Bronchial epithelial cell (primary cell): Measurements from ENCODE around the gene LHPP. TPM values are rescaled to one million over a fixed set of nuclear protein-coding genes. Genes with fewer than 3 reads are reported as not detected.

ENCODE experiments used
- DNase-seq: peaks from one replicate; pipeline ENCODE4 v3.0.0-alpha.2; 2010; ENCODE audit warnings: low read depth
- FAIRE-seq: peaks from 2 replicates; lab custom pipeline; 2011; peaks lifted over from hg19 to GRCh38; lab: Jason Lieb, UNC
- H3K27me3 ChIP-seq: 2 replicates; pipeline ENCODE4 v1.5.1; 2011; ENCODE audit warnings: low read length; ENCODE audit not compliant: control insufficient read depth, insufficient read depth
- H3K36me3 ChIP-seq: 2 replicates; pipeline ENCODE4 v1.5.1; 2011; ENCODE audit warnings: low read length; ENCODE audit not compliant: control insufficient read depth, insufficient read depth
- H3K4me3 ChIP-seq: 2 replicates; pipeline ENCODE4 v1.5.1; 2011; ENCODE audit warnings: mild to moderate bottlenecking, low read depth, low read length, control low read depth
- CTCF ChIP-seq: IDR thresholded peaks from 2 replicates; pipeline ENCODE4 v1.5.1; 2011; ENCODE audit warnings: mild to moderate bottlenecking, moderate library complexity, low read length, control low read depth, inconsistent platforms; ENCODE audit not compliant: insufficient read depth, severe bottlenecking
- total RNA-seq: library from RNA; depleted of rRNA; stranded (reverse); fragments of >200 nt; gene quantifications from 2 replicates; pipeline ENCODE4 v1.2.1, GENCODE V29; 2014

Gene LHPP
- total RNA-seq, 1 donor from 2014 or later = 14.0 TPM

DNA sequence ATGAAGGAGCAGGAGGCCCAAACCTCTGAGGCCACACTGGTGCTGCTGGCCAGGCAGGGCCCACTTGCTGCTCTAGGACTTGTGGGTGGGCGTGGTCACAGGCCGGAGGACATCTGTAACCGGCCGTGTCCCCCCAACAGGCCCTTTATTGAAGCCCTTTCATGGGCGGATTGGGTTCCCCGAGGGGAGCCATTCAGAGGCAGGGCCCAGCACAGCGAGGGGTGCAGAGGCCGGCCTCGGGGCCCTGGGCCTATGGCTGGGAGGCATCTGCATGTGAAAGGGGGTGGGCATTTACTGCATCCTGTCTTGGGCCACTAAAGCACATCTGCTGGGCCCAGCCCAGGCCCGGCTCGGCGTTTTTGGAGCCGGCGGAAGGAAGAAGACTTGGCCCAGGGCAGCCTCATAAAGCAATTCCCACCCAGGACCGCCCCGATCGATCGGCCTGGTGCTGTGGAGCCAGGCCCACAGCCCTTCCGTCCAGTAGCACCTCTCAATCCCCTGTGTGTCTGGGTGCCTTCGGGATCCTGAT is 8.4 kb downstream of the LHPP start:
- Histone ChIP-seq H3K27me3 (no peaks in the 10 kb centered on the region), H3K36me3 (no peaks in the 10 kb centered on the region), H3K4me3 (no peak overlapping the region)
- DNase-seq (no peak), FAIRE-seq (no peak)
- TF ChIP-seq CTCF = no peak

DNA sequence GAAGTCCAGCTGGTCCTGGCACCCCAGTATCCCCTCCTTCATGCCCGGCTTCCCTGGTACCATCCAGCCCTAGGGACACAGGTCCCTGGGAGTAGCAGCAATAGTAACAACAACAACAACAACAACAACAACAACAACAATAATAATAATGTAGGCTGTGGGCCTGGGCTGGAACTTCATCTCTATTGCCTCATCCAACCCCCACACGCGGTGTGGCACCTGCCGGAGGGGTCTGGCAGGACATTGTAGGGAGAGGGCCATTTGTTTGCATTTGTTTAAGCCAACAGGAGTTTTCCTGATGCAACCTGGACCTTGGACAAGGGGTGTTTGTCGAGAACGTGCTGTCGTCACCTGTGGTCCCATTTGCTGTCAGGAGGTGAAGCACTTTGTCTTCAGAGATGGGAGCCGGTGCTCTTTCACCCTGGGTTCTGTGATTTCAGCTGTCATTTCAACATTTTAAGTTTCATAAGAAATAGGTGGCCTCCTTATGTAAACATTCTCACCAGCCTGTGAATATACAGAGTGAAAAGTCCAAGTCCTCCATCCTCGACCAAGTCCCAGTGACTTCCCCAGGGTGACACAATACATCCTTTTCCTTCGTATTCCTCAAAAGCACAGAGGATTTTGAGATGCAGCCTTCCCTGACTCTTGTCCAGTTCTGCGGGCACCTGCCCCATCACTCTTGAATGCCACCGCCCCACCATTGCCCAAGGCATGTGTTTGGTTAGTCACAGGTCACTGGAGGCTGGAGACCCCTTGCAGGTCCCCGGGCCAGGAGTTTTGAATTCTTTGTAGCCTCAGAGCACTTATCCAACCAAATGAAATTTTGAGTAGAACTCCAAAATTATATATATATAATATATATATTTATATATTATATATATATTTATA is 9.2 kb downstream of the LHPP start:
- H3K36me3 ChIP-seq = no peaks in the 10 kb centered on the region
- H3K27me3 ChIP-seq = no peaks in the 10 kb centered on the region
- DNase-seq (no peak), FAIRE-seq (no peak)
- TF ChIP-seq CTCF = no peak
- H3K4me3 ChIP-seq = no peak overlapping the region

DNA sequence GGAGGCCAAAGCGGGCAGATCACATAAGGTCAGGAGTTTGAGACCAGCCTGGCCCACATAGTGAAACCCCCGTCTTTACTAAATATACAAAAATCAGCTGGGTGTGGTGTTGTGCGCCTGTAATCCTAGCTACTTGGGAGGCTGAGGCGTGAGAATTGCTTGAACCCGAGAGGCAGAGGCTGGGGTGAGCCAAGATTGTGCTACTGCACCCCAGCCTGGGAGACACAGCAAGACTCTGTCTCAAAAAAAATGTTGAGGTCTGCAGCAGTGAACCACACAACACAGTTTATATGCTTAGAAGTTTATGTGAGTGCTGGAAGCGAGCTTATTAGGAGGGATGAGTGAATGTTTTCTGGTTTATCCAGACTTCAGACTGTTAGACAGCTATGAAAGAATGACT is 10.4 kb downstream of the LHPP start:
- FAIRE-seq = no peak
- Histone ChIP-seq H3K4me3 (no peak overlapping the region), H3K27me3 (no peaks in the 10 kb centered on the region), H3K36me3 (no peaks in the 10 kb centered on the region)
- DNase-seq = no peak
- no peak for TF ChIP-seq CTCF

- no peak for FAIRE-seq
- TF ChIP-seq CTCF = no peak
- Histone ChIP-seq H3K36me3 (no peaks in the 10 kb centered on the region), H3K27me3 (no peaks in the 10 kb centered on the region), H3K4me3 (no peak overlapping the region)
- no peak for DNase-seq
These were observed 11.4 kb downstream of the LHPP start for GRCh38 chr10:124473070-124473469.

DNA sequence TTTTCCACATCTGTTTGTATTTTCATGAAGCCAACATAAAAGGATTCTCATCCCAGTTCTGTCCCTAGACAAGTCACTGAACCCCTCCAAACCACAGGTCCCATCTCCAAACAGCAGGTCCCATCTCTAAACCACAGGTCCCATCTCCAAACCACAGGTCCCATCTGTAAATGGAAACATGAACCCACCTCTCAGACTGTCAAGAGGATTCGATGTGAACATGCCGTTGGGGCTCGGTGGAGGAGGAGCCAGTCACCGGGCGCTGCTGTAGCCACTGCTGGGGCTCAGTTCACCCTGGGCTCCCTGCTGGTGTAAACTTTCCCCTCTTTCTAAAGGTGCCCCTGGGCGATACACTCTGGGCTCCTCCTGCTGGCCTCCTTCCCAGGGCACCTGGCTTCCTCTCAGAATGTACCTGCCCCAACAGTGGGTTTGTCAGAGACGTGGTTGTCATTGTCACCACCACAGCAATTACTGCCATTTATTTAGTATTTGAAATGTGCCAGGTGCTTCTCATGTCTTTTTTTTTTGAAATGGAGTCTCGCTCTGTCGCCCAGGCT is 13.0 kb downstream of the LHPP start:
- DNase-seq (no peak), FAIRE-seq (no peak)
- Histone ChIP-seq H3K27me3 (no peaks in the 10 kb centered on the region), H3K36me3 (no peaks in the 10 kb centered on the region), H3K4me3 (no peak overlapping the region)
- TF ChIP-seq CTCF = no peak
